GM23338 (cell line): ENCODE measurements around the gene PCDH12. TPM values are rescaled to one million over a fixed set of nuclear protein-coding genes. Genes with fewer than 3 reads are reported as not detected.

Experiments
- ATAC-seq: fragments of 200-7000 bp; cut with Tn5 transposase; 3 replicates; pipeline ENCODE4 v1.9.1; 2020
- DNase-seq: peaks from one replicate; pipeline ENCODE4 v3.0.0-alpha.2; 2015; ENCODE audit warnings: low spot score
- H2AFZ ChIP-seq: fragments of 200-600 bp; sonication (generic); 2 replicates; pipeline ENCODE4 v1.8.0; 2016; ENCODE audit warnings: antibody characterized with exemption, mild to moderate bottlenecking, moderate library complexity
- H3F3A ChIP-seq: fragments of 200-600 bp; sonication (generic); replicated peaks from 2 replicates; pipeline ENCODE4 v1.8.0; 2017; ENCODE audit warnings: antibody characterized with exemption, mixed run types, low read depth
- H3K27ac ChIP-seq: fragments of 200-600 bp; sonication (generic); 2 replicates; pipeline ENCODE4 v1.6.1; 2016; ENCODE audit warnings: low read depth
- H3K27me3 ChIP-seq: fragments of 200-600 bp; sonication (generic); 2 replicates; pipeline ENCODE4 v1.8.0; 2016; ENCODE audit warnings: mild to moderate bottlenecking, mixed run types, moderate library complexity; ENCODE audit not compliant: insufficient read depth
- H3K36me3 ChIP-seq: fragments of 200-600 bp; sonication (generic); 2 replicates; pipeline ENCODE4 v1.8.0; 2016; ENCODE audit warnings: mild to moderate bottlenecking; ENCODE audit not compliant: insufficient read depth
- H3K4me1 ChIP-seq: fragments of 200-600 bp; sonication (generic); 2 replicates; pipeline ENCODE4 v1.8.0; 2016; ENCODE audit warnings: mild to moderate bottlenecking, moderate library complexity; ENCODE audit not compliant: insufficient read depth
- H3K4me2 ChIP-seq: fragments of 200-600 bp; sonication (generic); 2 replicates; pipeline ENCODE4 v1.7.1; 2017; ENCODE audit warnings: mixed run types
- H3K4me3 ChIP-seq: fragments of 200-600 bp; sonication (generic); 2 replicates; pipeline ENCODE4 v1.6.1; 2016; ENCODE audit warnings: mixed run types
- H3K79me2 ChIP-seq: fragments of 200-600 bp; sonication (generic); replicated peaks from 2 replicates; pipeline ENCODE4 v1.8.0; 2017; ENCODE audit warnings: mild to moderate bottlenecking; ENCODE audit not compliant: insufficient read depth
- H3K9me2 ChIP-seq: fragments of 200-600 bp; sonication (generic); 2 replicates; pipeline ENCODE4 v1.8.0; 2017; ENCODE audit not compliant: insufficient read depth
- H4K20me1 ChIP-seq: fragments of 200-600 bp; sonication (generic); replicated peaks from 2 replicates; pipeline ENCODE4 v1.8.0; 2017; ENCODE audit warnings: mild to moderate bottlenecking; ENCODE audit not compliant: insufficient read depth
- H3K27ac Mint-ChIP-seq: 2 replicates; pipeline ENCODE4 v1.8.0; 2020; ENCODE audit warnings: inconsistent platforms, mild to moderate bottlenecking, moderate library complexity, mixed read lengths
- H3K27me3 Mint-ChIP-seq: 3 replicates; pipeline ENCODE4 v1.8.0; 2022; ENCODE audit warnings: low read depth, mild to moderate bottlenecking, moderate library complexity, mixed read lengths, inconsistent platforms; ENCODE audit not compliant: insufficient read depth, poor library complexity
- H3K36me3 Mint-ChIP-seq: 3 replicates; pipeline ENCODE4 v1.8.0; 2021; ENCODE audit warnings: low read depth, mild to moderate bottlenecking, inconsistent platforms, moderate library complexity, mixed read lengths
- H3K4me1 Mint-ChIP-seq: 3 replicates; pipeline ENCODE4 v1.8.0; 2020; ENCODE audit warnings: mild to moderate bottlenecking, inconsistent platforms, mixed read lengths
- H3K4me3 Mint-ChIP-seq: 3 replicates; pipeline ENCODE4 v1.8.0; 2021; ENCODE audit warnings: moderate library complexity, mild to moderate bottlenecking, inconsistent platforms, mixed read lengths
- H3K9me3 Mint-ChIP-seq: 3 replicates; pipeline ENCODE4 v1.8.0; 2020; ENCODE audit warnings: moderate library complexity, mild to moderate bottlenecking, inconsistent platforms, mixed read lengths
- CREB1 ChIP-seq: fragments of 250-450 bp; sonication (Bioruptor Pico); IDR thresholded peaks from 2 replicates; pipeline ENCODE4 v1.5.0; 2020; ENCODE audit warnings: low read depth, mild to moderate bottlenecking, moderate library complexity
- CTCF ChIP-seq, 2 experiments: fragments of 200-600 bp in 1 of 2; sonication (generic) in 1 of 2; conservative IDR thresholded peaks; 2 replicates each; pipeline versions ENCODE4 v1.5.1 to v1.6.1; 2016 to 2017; ENCODE audit warnings: antibody characterized with exemption in 2 of 2, low read depth in 2 of 2, mild to moderate bottlenecking in 2 of 2, moderate library complexity in 1 of 2
- EZH2phosphoT487 ChIP-seq: fragments of 200-600 bp; sonication (generic); IDR thresholded peaks from one replicate; pipeline ENCODE4 v1.8.1; 2018; ENCODE audit warnings: antibody characterized with exemption; ENCODE audit not compliant: unreplicated experiment
- JUNB ChIP-seq: IDR thresholded peaks from one replicate; pipeline ENCODE4 v1.6.1; 2016; ENCODE audit warnings: antibody characterized with exemption; ENCODE audit not compliant: unreplicated experiment
- NANOG ChIP-seq: IDR thresholded peaks from 2 replicates; pipeline ENCODE4 v1.6.1; 2016; ENCODE audit warnings: antibody characterized with exemption, borderline replicate concordance
- POLR2AphosphoS5 ChIP-seq: IDR thresholded peaks from 2 replicates; pipeline ENCODE4 v1.6.1; 2016; ENCODE audit warnings: antibody characterized with exemption, low read depth
- REST ChIP-seq: IDR thresholded peaks from one replicate; pipeline ENCODE4 v1.6.1; 2018; ENCODE audit warnings: antibody characterized with exemption; ENCODE audit not compliant: unreplicated experiment
- ZNF331 ChIP-seq: fragments of 250-450 bp; sonication (Bioruptor Pico); IDR thresholded peaks from 2 replicates; pipeline ENCODE4 v1.5.0; 2020; ENCODE audit warnings: low read depth, mild to moderate bottlenecking, moderate library complexity
- polyA plus RNA-seq: library from polyadenylated mRNA; unstranded; fragments of >200 nt; fragmentation: Nextera tagmentation; extraction: Ambion mirVana; gene quantifications from 2 replicates; pipeline ENCODE4 v1.2.1, GENCODE V29; 2016
- total RNA-seq: library from RNA; depleted of rRNA; stranded (reverse); fragments of >200 nt; shearing (Covaris generic); gene quantifications from 2 replicates; pipeline ENCODE4 v1.2.3, GENCODE V29; 2014

The PCDH12 gene
- total and polyA plus RNA-seq, 2 experiments from 2014 or later = 0.14 to 0.29 TPM

GRCh38 chr5:141902015-141902814 lies 55.8 kb downstream of the PCDH12 start:
- H3K27me3 Mint-ChIP-seq = no peaks in the 10 kb centered on the region
- no peak for TF ChIP-seq JUNB
- H3K9me3 Mint-ChIP-seq = peaks cover 2% of the 10 kb centered on the region; the same call in 2 of the 3 replicates
- H2AFZ ChIP-seq = peak overlapping the region; percentile 56; the same call in 1 of the 2 replicates
- peaks cover 7% of the 10 kb centered on the region for H3K4me1 ChIP-seq
- no peak overlapping the region for H3K4me3 Mint-ChIP-seq
- DNase-seq (no peak), ATAC-seq (no peak)
- H4K20me1 ChIP-seq = no peaks in the 10 kb centered on the region
- no peak overlapping the region for H3K27ac Mint-ChIP-seq
- no peak overlapping the region for H3K4me3 ChIP-seq
- no peaks in the 10 kb centered on the region for H3K27me3 ChIP-seq
- H3K4me1 Mint-ChIP-seq = peaks cover 13% of the 10 kb centered on the region; the same call in 1 of the 3 replicates
- no peaks in the 10 kb centered on the region for H3K36me3 ChIP-seq
- no peak overlapping the region for H3K4me2 ChIP-seq
- no peaks in the 10 kb centered on the region for H3F3A ChIP-seq
- H3K27ac ChIP-seq = no peak overlapping the region
- H3K36me3 Mint-ChIP-seq = no peaks in the 10 kb centered on the region
- H3K9me2 ChIP-seq = no peaks in the 10 kb centered on the region
- H3K79me2 ChIP-seq = no peaks in the 10 kb centered on the region

GRCh38 chr5:141898448-141899049 lies 59.5 kb downstream of the PCDH12 start:
- ATAC-seq = no peak
- no peaks in the 10 kb centered on the region for H3K27me3 ChIP-seq
- H3K4me3 Mint-ChIP-seq = no peak overlapping the region
- TF ChIP-seq NANOG (no peak), CREB1 (CRISPR knock-in tag) (no peak), ZNF331 (CRISPR knock-in tag) (no peak), CTCF (conservative IDR thresholded peaks at IDR 0.05; ENCODE audit: low read depth in 2 of 2) (no peak), POLR2AphosphoS5 (no peak), REST (no peak), JUNB (no peak), EZH2phosphoT487 (no peak)

More at GRCh38 chr5:141898448-141899049, 59.5 kb downstream of the PCDH12 start:
- no peak overlapping the region for H3K4me3 ChIP-seq
- H3K4me1 Mint-ChIP-seq = peaks cover 13% of the 10 kb centered on the region; the same call in 1 of the 3 replicates
- no peaks in the 10 kb centered on the region for H3K9me2 ChIP-seq
- no peaks in the 10 kb centered on the region for H3K27me3 Mint-ChIP-seq
- no peak for DNase-seq
- peaks cover 3% of the 10 kb centered on the region; the same call in 1 of the 3 replicates for H3K36me3 Mint-ChIP-seq
- H3K27ac Mint-ChIP-seq = no peak overlapping the region
- H4K20me1 ChIP-seq = no peaks in the 10 kb centered on the region
- no peak overlapping the region for H3K27ac ChIP-seq
- no peaks in the 10 kb centered on the region for H3K79me2 ChIP-seq
- H3F3A ChIP-seq = no peaks in the 10 kb centered on the region
- H3K9me3 Mint-ChIP-seq = peaks cover 2% of the 10 kb centered on the region; the same call in 1 of the 3 replicates
- H3K4me1 ChIP-seq = peaks cover 7% of the 10 kb centered on the region
- H3K4me2 ChIP-seq = no peak overlapping the region
- H2AFZ ChIP-seq = no peak overlapping the region
- H3K36me3 ChIP-seq = no peaks in the 10 kb centered on the region
